Panc1 (cell line): ENCODE results near the gene MAT2A.

Experiments used
- CTCF ChIP-seq: fragments of 450-650 bp; IDR thresholded peaks from 2 replicates; pipeline ENCODE4 v1.5.1; 2017; ENCODE audit warnings: mild to moderate bottlenecking
- POLR2AphosphoS5 ChIP-seq: IDR thresholded peaks from 2 replicates; pipeline ENCODE4 v1.6.1; 2012; ENCODE audit warnings: mild to moderate bottlenecking, low read depth, low read length, moderate library complexity
- REST ChIP-seq, 2 experiments: IDR thresholded peaks; 2 replicates each; pipeline ENCODE4 v1.6.1; 2011 to 2012; ENCODE audit warnings: low read depth in 2 of 2, control low read depth in 1 of 2, low read length in 1 of 2, mild to moderate bottlenecking in 1 of 2, moderate library complexity in 1 of 2; ENCODE audit not compliant: insufficient read depth in 1 of 2
- SIN3A ChIP-seq: IDR thresholded peaks from 2 replicates; pipeline ENCODE4 v1.6.1; 2012; ENCODE audit warnings: low read depth, mild to moderate bottlenecking, low read length, moderate library complexity, borderline replicate concordance; ENCODE audit not compliant: insufficient read depth
- TCF7L2 ChIP-seq: IDR thresholded peaks from 2 replicates; pipeline ENCODE4 v1.6.1; 2011; ENCODE audit warnings: mild to moderate bottlenecking, low read depth, low read length, inconsistent platforms

GRCh38 chr2:85593023-85593422, 54.1 kb downstream of the MAT2A start:
- no peak for TF ChIP-seq CTCF
- TF ChIP-seq SIN3A = no peak
- TF ChIP-seq REST (IDR thresholded peaks at IDR 0.05; ENCODE audit: insufficient read depth in 1 of 2, low read depth in 2 of 2, low read length in 1 of 2) = no peak
- no peak for TF ChIP-seq POLR2AphosphoS5
- no peak for TF ChIP-seq TCF7L2
